Measurements from ENCODE around the gene TBX20. TPM values are rescaled to one million over a fixed set of nuclear protein-coding genes. Genes with fewer than 3 reads are reported as not detected.
"Not testable (repeated sequence)": the region's sequence is repeated elsewhere in the genome, so short reads cannot be mapped to it uniquely, and the experiment has no call there.

TBX20 gene
- total RNA-seq, 1 experiment from 2014 or later: 2.5 TPM

- CTCF ChIA-PET: not testable (repeated sequence)
These were observed 49.0 kb downstream of the TBX20 start for GRCh38 chr7:35204850-35205249.

DNA sequence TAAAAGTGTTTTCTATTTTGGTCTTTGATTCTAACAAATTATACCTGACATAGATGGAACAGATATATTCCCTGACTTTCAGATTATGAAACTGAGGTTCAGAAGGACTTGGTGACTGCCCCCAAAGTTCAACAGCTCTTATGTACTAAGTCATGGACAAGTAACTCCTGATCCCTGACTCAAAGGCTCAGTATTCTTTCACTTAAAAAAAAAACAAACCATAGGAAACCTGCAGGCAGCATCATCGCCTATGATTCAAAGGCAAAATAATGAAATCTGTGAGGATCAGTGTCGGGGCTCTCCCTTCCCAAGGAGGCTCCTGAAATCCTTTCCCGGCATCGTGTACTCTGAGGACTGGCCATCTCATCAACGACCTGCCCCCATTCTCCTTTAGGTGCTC is 49.9 kb downstream of the TBX20 start:
- H3K4me3 ChIP-seq (ENCODE audit: low read depth, low read length); BruUV-seq (replicated peaks); CTCF ChIA-PET; H3K27me3 ChIP-seq (replicated peaks; ENCODE audit: control insufficient read depth, insufficient read depth, low read length); H3K27me3 Mint-ChIP-seq (ENCODE audit: insufficient read depth, unreplicated experiment); H3K9me3 Mint-ChIP-seq (ENCODE audit: unreplicated experiment); POLR2A ChIA-PET; H3K36me3 Mint-ChIP-seq (ENCODE audit: insufficient read depth, unreplicated experiment); H3K4me3 Mint-ChIP-seq (ENCODE audit: unreplicated experiment); H3K4me1 ChIP-seq; H3K36me3 ChIP-seq (ENCODE audit: control insufficient read depth, insufficient read depth, low read length); H3K9me3 ChIP-seq; intact Hi-C loops (cut with micrococcal nuclease; ENCODE audit: unreplicated experiment); DNase-seq; H3K27ac Mint-ChIP-seq (ENCODE audit: unreplicated experiment); H3K4me1 Mint-ChIP-seq (ENCODE audit: low read depth, unreplicated experiment): not testable (repeated sequence)

More at GRCh38 chr7:35204850-35205249, 49.0 kb downstream of the TBX20 start:
- H3K4me3 Mint-ChIP-seq (ENCODE audit: unreplicated experiment); H3K36me3 ChIP-seq (ENCODE audit: control insufficient read depth, insufficient read depth, low read length); H3K9me3 Mint-ChIP-seq (ENCODE audit: unreplicated experiment); POLR2A ChIA-PET; H3K4me3 ChIP-seq (ENCODE audit: low read depth, low read length); DNase-seq; H3K4me1 ChIP-seq; H3K27ac Mint-ChIP-seq (ENCODE audit: unreplicated experiment); H3K9me3 ChIP-seq; H3K4me1 Mint-ChIP-seq (ENCODE audit: low read depth, unreplicated experiment); BruUV-seq (replicated peaks); H3K27me3 Mint-ChIP-seq (ENCODE audit: insufficient read depth, unreplicated experiment); intact Hi-C loops (cut with micrococcal nuclease; ENCODE audit: unreplicated experiment); H3K36me3 Mint-ChIP-seq (ENCODE audit: insufficient read depth, unreplicated experiment); H3K27me3 ChIP-seq (replicated peaks; ENCODE audit: control insufficient read depth, insufficient read depth, low read length): not testable (repeated sequence)

GRCh38 chr7:35202353-35202752 is 51.5 kb downstream of the TBX20 start:
- H3K4me3 ChIP-seq (ENCODE audit: low read depth, low read length); H3K9me3 ChIP-seq; BruUV-seq (replicated peaks); H3K36me3 ChIP-seq (ENCODE audit: control insufficient read depth, insufficient read depth, low read length); H3K27me3 ChIP-seq (replicated peaks; ENCODE audit: control insufficient read depth, insufficient read depth, low read length); H3K36me3 Mint-ChIP-seq (ENCODE audit: insufficient read depth, unreplicated experiment); H3K9me3 Mint-ChIP-seq (ENCODE audit: unreplicated experiment); POLR2A ChIA-PET; DNase-seq; H3K4me1 Mint-ChIP-seq (ENCODE audit: low read depth, unreplicated experiment); intact Hi-C loops (cut with micrococcal nuclease; ENCODE audit: unreplicated experiment); H3K4me3 Mint-ChIP-seq (ENCODE audit: unreplicated experiment); H3K27me3 Mint-ChIP-seq (ENCODE audit: insufficient read depth, unreplicated experiment); H3K4me1 ChIP-seq; CTCF ChIA-PET; H3K27ac Mint-ChIP-seq (ENCODE audit: unreplicated experiment): not testable (repeated sequence)

DNA sequence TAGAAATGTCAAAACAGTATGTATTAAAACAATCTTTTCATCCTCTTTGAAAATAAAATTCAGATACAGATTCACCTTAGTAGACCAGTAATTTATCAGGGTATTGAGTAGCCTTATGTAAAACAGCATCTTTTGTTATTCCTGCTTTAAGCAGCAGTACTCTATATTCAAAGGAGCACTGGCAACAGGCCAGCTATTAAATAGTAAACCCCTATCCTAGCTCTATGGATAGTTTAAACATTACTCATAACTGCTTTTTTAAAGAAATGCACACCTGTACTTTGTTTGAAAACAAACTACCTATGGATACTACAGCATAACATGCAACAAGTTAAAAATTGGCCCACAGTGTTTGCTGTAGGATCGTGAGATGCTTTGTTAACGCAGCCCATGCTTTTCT is 53.7 kb downstream of the TBX20 start:
- H3K36me3 Mint-ChIP-seq (ENCODE audit: insufficient read depth, unreplicated experiment); H3K27me3 ChIP-seq (replicated peaks; ENCODE audit: control insufficient read depth, insufficient read depth, low read length); POLR2A ChIA-PET; H3K27me3 Mint-ChIP-seq (ENCODE audit: insufficient read depth, unreplicated experiment); H3K36me3 ChIP-seq (ENCODE audit: control insufficient read depth, insufficient read depth, low read length); BruUV-seq (replicated peaks); H3K9me3 Mint-ChIP-seq (ENCODE audit: unreplicated experiment); H3K4me1 Mint-ChIP-seq (ENCODE audit: low read depth, unreplicated experiment); H3K9me3 ChIP-seq; H3K4me3 Mint-ChIP-seq (ENCODE audit: unreplicated experiment); DNase-seq; CTCF ChIA-PET; intact Hi-C loops (cut with micrococcal nuclease; ENCODE audit: unreplicated experiment); H3K4me1 ChIP-seq; H3K4me3 ChIP-seq (ENCODE audit: low read depth, low read length); H3K27ac Mint-ChIP-seq (ENCODE audit: unreplicated experiment): not testable (repeated sequence)

DNA sequence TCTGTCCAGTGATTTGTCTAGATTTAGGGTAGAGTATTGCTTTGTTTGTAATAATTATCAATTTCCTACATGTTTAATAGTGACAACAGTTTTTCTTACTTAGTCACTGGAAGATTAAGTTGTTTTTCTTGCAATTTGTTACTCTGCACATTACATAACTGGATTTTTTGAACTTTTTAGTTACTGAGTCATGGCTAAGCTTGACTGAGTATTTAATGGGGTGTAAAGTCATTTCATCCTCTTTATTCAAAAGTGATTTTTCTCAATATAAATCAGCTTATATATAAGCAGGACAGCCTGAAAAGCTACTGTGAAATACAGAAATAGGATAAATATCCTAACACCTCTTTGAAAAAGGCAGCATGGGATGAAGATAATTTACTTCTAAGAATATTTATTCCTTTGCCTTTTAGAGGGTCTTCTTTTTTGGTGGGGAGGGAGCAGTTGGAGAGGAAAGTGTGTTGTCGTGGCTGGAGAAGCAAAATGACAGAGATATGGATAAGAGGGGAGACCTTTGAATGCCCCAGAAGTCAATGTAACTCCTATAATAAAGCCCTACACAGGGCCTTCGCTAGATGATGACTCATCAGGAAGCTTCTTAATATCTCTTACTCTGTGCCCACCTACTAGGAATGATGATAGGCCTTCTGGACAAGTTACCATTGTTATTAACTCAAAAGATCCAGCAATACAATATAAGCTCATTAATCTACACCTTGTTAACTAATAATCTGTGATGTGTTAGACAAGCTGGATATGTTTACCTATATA is 55.3 kb downstream of the TBX20 start:
- H3K27me3 ChIP-seq (replicated peaks; ENCODE audit: control insufficient read depth, insufficient read depth, low read length); intact Hi-C loops (cut with micrococcal nuclease; ENCODE audit: unreplicated experiment); H3K9me3 Mint-ChIP-seq (ENCODE audit: unreplicated experiment); DNase-seq; H3K27me3 Mint-ChIP-seq (ENCODE audit: insufficient read depth, unreplicated experiment); POLR2A ChIA-PET; H3K9me3 ChIP-seq; H3K36me3 Mint-ChIP-seq (ENCODE audit: insufficient read depth, unreplicated experiment); H3K27ac Mint-ChIP-seq (ENCODE audit: unreplicated experiment); H3K4me1 ChIP-seq; H3K4me1 Mint-ChIP-seq (ENCODE audit: low read depth, unreplicated experiment); H3K4me3 Mint-ChIP-seq (ENCODE audit: unreplicated experiment); H3K36me3 ChIP-seq (ENCODE audit: control insufficient read depth, insufficient read depth, low read length); BruUV-seq (replicated peaks); H3K4me3 ChIP-seq (ENCODE audit: low read depth, low read length): not testable (repeated sequence)
- CTCF ChIA-PET: interaction anchor here (0.6 kb wide), 1 partner anchor 316 kb away, joined by 3 read pairs; no protein-coding TSS in a partner anchor

DNA sequence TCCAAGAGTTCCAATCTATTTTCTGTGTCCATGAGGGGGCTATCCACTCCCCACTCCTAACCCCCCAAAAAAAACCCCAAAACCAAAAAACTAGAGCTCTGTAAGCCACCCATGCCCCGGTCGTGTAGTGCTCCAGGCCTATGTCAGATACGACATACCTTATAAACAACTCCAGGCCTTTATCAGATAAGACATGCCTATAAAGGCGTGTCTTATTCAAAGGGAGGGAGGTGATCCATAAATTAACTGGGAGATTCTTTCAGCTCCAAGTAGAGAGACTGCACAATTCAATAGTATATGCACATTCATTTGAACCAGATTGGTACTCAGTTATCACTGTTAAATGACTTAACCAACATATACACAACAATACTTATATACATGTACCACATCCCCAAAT is 62.3 kb downstream of the TBX20 start:
- H3K27me3 ChIP-seq (replicated peaks; ENCODE audit: control insufficient read depth, insufficient read depth, low read length); BruUV-seq (replicated peaks); H3K4me1 ChIP-seq; H3K9me3 Mint-ChIP-seq (ENCODE audit: unreplicated experiment); H3K9me3 ChIP-seq; H3K4me3 Mint-ChIP-seq (ENCODE audit: unreplicated experiment); CTCF ChIA-PET; DNase-seq; H3K27ac Mint-ChIP-seq (ENCODE audit: unreplicated experiment); H3K4me1 Mint-ChIP-seq (ENCODE audit: low read depth, unreplicated experiment); H3K36me3 ChIP-seq (ENCODE audit: control insufficient read depth, insufficient read depth, low read length); H3K27me3 Mint-ChIP-seq (ENCODE audit: insufficient read depth, unreplicated experiment); POLR2A ChIA-PET; H3K4me3 ChIP-seq (ENCODE audit: low read depth, low read length); H3K36me3 Mint-ChIP-seq (ENCODE audit: insufficient read depth, unreplicated experiment): not testable (repeated sequence)
- intact Hi-C loops (cut with micrococcal nuclease; ENCODE audit: unreplicated experiment): loop anchor here (5.0 kb wide), 2 partner anchors 346 to 431 kb away; no protein-coding TSS in a partner anchor
